IPS-11a (cell line): ENCODE results near the gene GPBP1.
"Not testable (repeated sequence)": the region's sequence is repeated elsewhere in the genome, so short reads cannot be mapped to it uniquely, and the experiment has no call there.

Experiments
- H3K4me3 ChIP-seq: one replicate; pipeline ENCODE4 v1.5.1; 2013; ENCODE audit warnings: low read depth, low read length, control low read depth

GPBP1 gene, protein sequence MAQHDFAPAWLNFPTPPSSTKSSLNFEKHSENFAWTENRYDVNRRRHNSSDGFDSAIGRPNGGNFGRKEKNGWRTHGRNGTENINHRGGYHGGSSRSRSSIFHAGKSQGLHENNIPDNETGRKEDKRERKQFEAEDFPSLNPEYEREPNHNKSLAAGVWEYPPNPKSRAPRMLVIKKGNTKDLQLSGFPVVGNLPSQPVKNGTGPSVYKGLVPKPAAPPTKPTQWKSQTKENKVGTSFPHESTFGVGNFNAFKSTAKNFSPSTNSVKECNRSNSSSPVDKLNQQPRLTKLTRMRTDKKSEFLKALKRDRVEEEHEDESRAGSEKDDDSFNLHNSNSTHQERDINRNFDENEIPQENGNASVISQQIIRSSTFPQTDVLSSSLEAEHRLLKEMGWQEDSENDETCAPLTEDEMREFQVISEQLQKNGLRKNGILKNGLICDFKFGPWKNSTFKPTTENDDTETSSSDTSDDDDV

GRCh38 chr5:57173319-57174127 lies at the start of gene GPBP1:
Gene GPBP1, plus strand, starts transcription at chr5:57174059. Its CDS starts 40,072 bp downstream, at chr5:57214131.
- peak within 1 kb of the TSS; percentile 83 for H3K4me3 ChIP-seq

- no peak overlapping the region for H3K4me3 ChIP-seq
Observed at GRCh38 chr5:57128325-57128724, 45.5 kb upstream of the GPBP1 start.

GRCh38 chr5:57133574-57133973 lies 40.3 kb upstream of the GPBP1 start:
- no peak overlapping the region for H3K4me3 ChIP-seq

- no peak overlapping the region for H3K4me3 ChIP-seq
Observed at GRCh38 chr5:57137401-57137800, 36.5 kb upstream of the GPBP1 start.

- H3K4me3 ChIP-seq: no peak overlapping the region
Observed at GRCh38 chr5:57152316-57152715, 21.5 kb upstream of the GPBP1 start.

DNA sequence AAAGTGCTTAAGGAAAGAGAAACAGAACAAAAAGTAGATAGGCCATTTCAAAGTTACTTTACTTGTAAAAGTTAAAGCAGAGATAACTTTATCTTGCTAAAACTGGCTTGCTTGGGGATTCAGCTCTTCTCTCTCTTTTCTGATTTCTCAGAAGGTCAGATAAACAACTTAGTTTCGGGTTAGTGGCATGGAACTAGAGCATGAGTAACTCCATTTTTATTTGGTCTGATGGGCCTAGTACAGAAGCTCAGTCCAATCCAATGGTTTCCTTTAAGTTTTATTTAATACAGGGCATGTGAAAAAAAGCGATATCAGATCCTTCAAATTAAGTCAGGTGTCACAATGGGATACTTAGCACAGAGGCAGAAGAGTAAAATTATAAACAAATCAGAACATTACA lies 18.8 kb upstream of the GPBP1 start:
- no peak overlapping the region for H3K4me3 ChIP-seq

- H3K4me3 ChIP-seq: no peak overlapping the region
Observed at GRCh38 chr5:57157131-57157530, 16.7 kb upstream of the GPBP1 start.

- H3K4me3 ChIP-seq: no peak overlapping the region
Observed at GRCh38 chr5:57157666-57158065, 16.2 kb upstream of the GPBP1 start.

- no peak overlapping the region for H3K4me3 ChIP-seq
Observed at GRCh38 chr5:57163553-57164006, 10.3 kb upstream of the GPBP1 start.

DNA sequence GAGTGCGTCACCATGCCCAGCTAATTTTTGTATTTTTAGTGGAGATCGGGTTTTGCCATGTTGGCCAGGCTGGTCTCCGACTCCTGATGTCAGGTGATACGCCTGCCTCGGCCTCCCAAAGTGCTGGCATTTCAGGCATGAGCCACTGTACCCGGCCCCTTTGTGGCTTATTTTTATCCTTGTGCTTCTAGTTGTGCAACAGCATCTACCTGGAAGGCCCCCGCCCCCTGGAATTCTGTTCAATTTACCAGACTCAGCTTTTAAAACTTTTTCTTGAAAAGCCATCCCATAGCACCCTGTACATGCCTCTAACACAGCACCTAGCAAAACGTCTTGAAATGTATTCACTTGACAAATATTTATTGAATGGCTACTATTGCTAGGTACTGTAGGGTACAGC lies 9.7 kb upstream of the GPBP1 start:
- H3K4me3 ChIP-seq: no peak overlapping the region

DNA sequence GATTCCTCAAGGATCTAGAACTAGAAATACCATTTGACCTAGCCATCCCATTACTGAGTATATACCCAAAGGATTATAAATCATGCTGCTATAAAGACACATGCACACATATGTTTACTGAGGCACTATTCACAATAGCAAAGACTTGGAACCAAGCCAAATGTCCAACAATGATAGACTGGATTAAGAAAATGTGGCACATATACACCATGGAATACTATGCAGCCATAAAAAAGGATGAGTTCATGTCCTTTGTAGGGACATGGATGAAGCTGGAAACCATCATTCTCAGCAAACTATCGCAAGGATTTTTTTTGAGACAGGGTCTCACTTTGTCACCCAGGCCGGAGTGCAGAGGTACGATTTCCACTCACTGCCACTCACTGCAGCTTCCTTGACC lies 8.7 kb upstream of the GPBP1 start:
- not testable (repeated sequence) for H3K4me3 ChIP-seq

- H3K4me3 ChIP-seq: no peak overlapping the region
Observed at GRCh38 chr5:57166276-57166675, 7.6 kb upstream of the GPBP1 start.

GRCh38 chr5:57167201-57167600 lies 6.7 kb upstream of the GPBP1 start:
- H3K4me3 ChIP-seq: no peak overlapping the region

- H3K4me3 ChIP-seq: not testable (repeated sequence)
Observed at GRCh38 chr5:57170116-57170515, 3.7 kb upstream of the GPBP1 start.

GRCh38 chr5:57171816-57172465 lies 1.9 kb upstream of the GPBP1 start:
- H3K4me3 ChIP-seq: peak overlapping the region; percentile 83

GRCh38 chr5:57172466-57173318 lies 1.2 kb upstream of the GPBP1 start:
- peak overlapping the region; percentile 83 for H3K4me3 ChIP-seq

- H3K4me3 ChIP-seq: peak overlapping the region; percentile 71
Observed at GRCh38 chr5:57174128-57174889, 450 bp downstream of the GPBP1 start.

DNA sequence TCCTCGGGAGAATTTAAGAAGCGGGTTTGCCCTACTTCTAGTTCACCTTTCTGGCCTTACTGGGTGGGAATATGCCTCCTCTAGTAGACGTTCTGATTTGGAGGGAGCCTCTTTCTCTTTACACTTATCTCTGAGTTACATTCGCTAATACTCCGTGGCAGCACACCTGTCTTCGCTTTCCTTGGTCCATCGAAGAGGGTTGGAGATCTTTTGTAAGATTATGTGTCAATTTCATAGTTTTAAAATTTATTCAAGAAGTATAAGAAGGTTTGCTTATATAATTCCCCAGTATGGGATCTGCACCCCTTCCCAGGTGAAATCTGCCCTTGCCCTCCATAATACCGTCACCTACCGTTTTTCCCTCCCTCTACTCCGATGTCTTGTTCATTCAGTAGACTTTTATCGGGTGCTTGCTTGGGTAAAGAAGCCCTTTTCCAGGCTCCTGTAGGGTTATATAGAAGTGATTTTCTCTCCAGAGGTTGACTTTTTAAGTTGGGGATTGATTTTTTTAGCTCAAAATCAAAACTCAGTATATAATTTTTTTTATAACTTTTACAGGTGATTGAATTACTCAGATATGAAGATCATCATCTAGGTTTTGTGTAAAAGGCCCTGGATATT lies 1.1 kb downstream of the GPBP1 start:
- H3K4me3 ChIP-seq: peak overlapping the region; percentile 71
